ENCODE measurements around the gene MEGF11. TPM values are rescaled to one million over a fixed set of nuclear protein-coding genes. Genes with fewer than 3 reads are reported as not detected.

The MEGF11 gene
- total RNA-seq, 2 experiments from 2014 or later: 3.3 to 6.8 TPM

- H3K9me3 ChIP-seq (ENCODE audit: low read length): no peaks in the 10 kb centered on the region
- POLR2A ChIA-PET: no interaction called here
- no peak overlapping the region for H3K4me3 ChIP-seq (ENCODE audit: low read depth, low read length, poor library complexity, severe bottlenecking)
- no peak overlapping the region for H2AFZ ChIP-seq (ENCODE audit: low read length)
- intact Hi-C loops (cut with micrococcal nuclease; ENCODE audit: unreplicated experiment): no loop called here
- TF ChIP-seq EZH2phosphoT487 (IDR thresholded peaks at IDR 0.05; ENCODE audit: borderline replicate concordance, low read depth, low read length): no peak
- TF ChIP-seq, protein P1, sequence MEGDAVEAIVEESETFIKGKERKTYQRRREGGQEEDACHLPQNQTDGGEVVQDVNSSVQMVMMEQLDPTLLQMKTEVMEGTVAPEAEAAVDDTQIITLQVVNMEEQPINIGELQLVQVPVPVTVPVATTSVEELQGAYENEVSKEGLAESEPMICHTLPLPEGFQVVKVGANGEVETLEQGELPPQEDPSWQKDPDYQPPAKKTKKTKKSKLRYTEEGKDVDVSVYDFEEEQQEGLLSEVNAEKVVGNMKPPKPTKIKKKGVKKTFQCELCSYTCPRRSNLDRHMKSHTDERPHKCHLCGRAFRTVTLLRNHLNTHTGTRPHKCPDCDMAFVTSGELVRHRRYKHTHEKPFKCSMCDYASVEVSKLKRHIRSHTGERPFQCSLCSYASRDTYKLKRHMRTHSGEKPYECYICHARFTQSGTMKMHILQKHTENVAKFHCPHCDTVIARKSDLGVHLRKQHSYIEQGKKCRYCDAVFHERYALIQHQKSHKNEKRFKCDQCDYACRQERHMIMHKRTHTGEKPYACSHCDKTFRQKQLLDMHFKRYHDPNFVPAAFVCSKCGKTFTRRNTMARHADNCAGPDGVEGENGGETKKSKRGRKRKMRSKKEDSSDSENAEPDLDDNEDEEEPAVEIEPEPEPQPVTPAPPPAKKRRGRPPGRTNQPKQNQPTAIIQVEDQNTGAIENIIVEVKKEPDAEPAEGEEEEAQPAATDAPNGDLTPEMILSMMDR (conservative IDR thresholded peaks at IDR 0.05; ENCODE audit: low read length): no peak
- no peaks in the 10 kb centered on the region for H3K4me1 ChIP-seq (ENCODE audit: insufficient read depth, low read length, poor library complexity, severe bottlenecking)
- no peak for DNase-seq (ENCODE audit: low spot score)
- no peak overlapping the region for H3K4me2 ChIP-seq (ENCODE audit: low read length)
- no peaks in the 10 kb centered on the region for H3K79me2 ChIP-seq (ENCODE audit: insufficient read depth, low read depth, low read length)
- no peak overlapping the region for H3K27ac ChIP-seq (ENCODE audit: low read depth, low read length, poor library complexity, severe bottlenecking)
- no peaks in the 10 kb centered on the region for H4K20me1 ChIP-seq (ENCODE audit: insufficient read depth, low read length)
- no peaks in the 10 kb centered on the region for H3K36me3 ChIP-seq (ENCODE audit: insufficient read depth, low read length)
- no TSS peak for BruUV-seq (replicated peaks)
- no peaks in the 10 kb centered on the region for H3K9me2 ChIP-seq (ENCODE audit: insufficient read depth, low read length)
- CTCF ChIA-PET (ENCODE audit: unreplicated experiment): no interaction called here
These were observed 309.1 kb downstream of the MEGF11 start for GRCh38 chr15:65944404-65944803.

DNA sequence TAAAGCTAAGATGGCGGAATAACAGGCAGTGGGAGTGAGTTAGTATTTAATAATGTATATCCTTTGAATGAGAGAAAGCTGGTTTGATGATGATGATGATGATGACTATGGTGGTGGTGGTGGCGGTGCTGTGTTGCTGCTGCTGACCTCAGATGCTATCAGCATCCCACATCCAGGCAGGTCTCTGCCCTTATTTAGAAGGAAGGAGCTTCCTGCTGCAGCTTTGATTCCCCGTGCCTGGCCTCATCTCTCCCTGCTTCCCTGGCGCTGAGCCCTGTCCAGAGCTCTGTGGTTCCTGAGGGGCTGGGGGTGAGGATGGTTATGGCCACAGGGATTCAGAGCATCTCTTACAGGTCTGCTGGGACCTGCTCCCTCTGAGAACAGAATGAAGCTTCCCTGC is 311.1 kb downstream of the MEGF11 start:
- no peak for DNase-seq (ENCODE audit: low spot score)
- Histone ChIP-seq H3K4me2 (ENCODE audit: low read length) (no peak overlapping the region), H3K36me3 (ENCODE audit: insufficient read depth, low read length) (no peaks in the 10 kb centered on the region), H3K9me2 (ENCODE audit: insufficient read depth, low read length) (no peaks in the 10 kb centered on the region), H3K4me3 (ENCODE audit: low read depth, low read length, poor library complexity, severe bottlenecking) (no peak overlapping the region), H3K9me3 (ENCODE audit: low read length) (no peaks in the 10 kb centered on the region), H3K79me2 (ENCODE audit: insufficient read depth, low read depth, low read length) (no peaks in the 10 kb centered on the region), H3K4me1 (ENCODE audit: insufficient read depth, low read length, poor library complexity, severe bottlenecking) (no peaks in the 10 kb centered on the region), H4K20me1 (ENCODE audit: insufficient read depth, low read length) (no peaks in the 10 kb centered on the region), H2AFZ (ENCODE audit: low read length) (no peak overlapping the region), H3K27ac (ENCODE audit: low read depth, low read length, poor library complexity, severe bottlenecking) (no peak overlapping the region)
- ChIA-PET POLR2A (interaction anchor here (0.5 kb wide), 1 partner anchor 61 kb away, joined by 3 read pairs; no protein-coding TSS in a partner anchor), CTCF (ENCODE audit: unreplicated experiment) (no interaction called here)
- BruUV-seq (replicated peaks): no TSS peak
- intact Hi-C loops (cut with micrococcal nuclease; ENCODE audit: unreplicated experiment): no loop called here
- TF ChIP-seq EZH2phosphoT487 (IDR thresholded peaks at IDR 0.05; ENCODE audit: borderline replicate concordance, low read depth, low read length): no peak
- TF ChIP-seq, protein P1 (conservative IDR thresholded peaks at IDR 0.05; ENCODE audit: low read length): no peak

DNA sequence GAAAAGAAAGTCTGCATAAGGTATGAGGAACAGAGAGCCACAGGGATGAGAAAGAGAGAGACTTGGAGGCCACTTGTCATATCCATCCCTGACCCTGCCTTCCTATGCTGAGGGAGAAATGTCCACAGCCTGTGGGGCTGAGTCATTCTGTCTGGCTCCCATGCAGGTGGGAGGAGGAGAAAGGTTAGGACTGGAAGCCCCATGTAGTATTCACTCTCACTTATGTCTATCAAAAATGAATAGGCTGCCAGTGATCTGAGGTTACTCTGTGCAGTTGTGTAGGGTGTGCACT is 313.0 kb downstream of the MEGF11 start:
- Histone ChIP-seq H3K36me3 (ENCODE audit: insufficient read depth, low read length) (no peaks in the 10 kb centered on the region), H3K9me3 (ENCODE audit: low read length) (no peaks in the 10 kb centered on the region), H3K9me2 (ENCODE audit: insufficient read depth, low read length) (no peaks in the 10 kb centered on the region), H3K4me1 (ENCODE audit: insufficient read depth, low read length, poor library complexity, severe bottlenecking) (no peaks in the 10 kb centered on the region), H3K4me3 (ENCODE audit: low read depth, low read length, poor library complexity, severe bottlenecking) (no peak overlapping the region), H2AFZ (ENCODE audit: low read length) (no peak overlapping the region), H3K4me2 (ENCODE audit: low read length) (no peak overlapping the region), H3K79me2 (ENCODE audit: insufficient read depth, low read depth, low read length) (no peaks in the 10 kb centered on the region), H3K27ac (ENCODE audit: low read depth, low read length, poor library complexity, severe bottlenecking) (no peak overlapping the region), H4K20me1 (ENCODE audit: insufficient read depth, low read length) (no peaks in the 10 kb centered on the region)
- intact Hi-C loops (cut with micrococcal nuclease; ENCODE audit: unreplicated experiment): no loop called here
- CTCF ChIA-PET (ENCODE audit: unreplicated experiment): no interaction called here
- POLR2A ChIA-PET: no interaction called here
- BruUV-seq (replicated peaks): no TSS peak
- TF ChIP-seq, protein P1 (conservative IDR thresholded peaks at IDR 0.05; ENCODE audit: low read length): no peak
- no peak for TF ChIP-seq EZH2phosphoT487 (IDR thresholded peaks at IDR 0.05; ENCODE audit: borderline replicate concordance, low read depth, low read length)
- no peak for DNase-seq (ENCODE audit: low spot score)
